ENCODE data around the gene NXPH3. TPM values are rescaled to one million over a fixed set of nuclear protein-coding genes. Genes with fewer than 3 reads are reported as not detected.

Gene NXPH3
- total and polyA plus RNA-seq, 2 of the 13 experiments (the other 11 are each of a cell fraction or from before 2014, with no cell fraction given), result 0.04 to 0.58 TPM

- TF ChIP-seq GATAD2A (CRISPR knock-in tag; IDR thresholded peaks at IDR 0.05) (peak; percentile 33; the same call in 1 of the 2 replicates), SPEN (CRISPR knock-in tag; IDR thresholded peaks at IDR 0.05; ENCODE audit: low read depth) (0 out of 2 replicates have a peak, but pooled peaks have one; percentile 21), ZNF784 (CRISPR knock-in tag; IDR thresholded peaks at IDR 0.05; ENCODE audit: borderline replicate concordance) (0 out of 2 replicates have a peak, but pooled peaks have one; percentile 2), LCORL (IDR thresholded peaks at IDR 0.05) (no peak), LCORL (CRISPR knock-in tag; IDR thresholded peaks at IDR 0.05) (0 out of 2 replicates have a peak, but pooled peaks have one; percentile 31), ZNF343 (CRISPR knock-in tag; IDR thresholded peaks at IDR 0.05) (no peak), MED13 (CRISPR knock-in tag; IDR thresholded peaks at IDR 0.05) (no peak), ZNF292 (CRISPR knock-in tag; IDR thresholded peaks at IDR 0.05; ENCODE audit: borderline replicate concordance, low read depth) (0 out of 2 replicates have a peak, but pooled peaks have one; percentile 47), ZNF616 (CRISPR knock-in tag; IDR thresholded peaks at IDR 0.05; ENCODE audit: low read depth) (no peak), NR2F6 (IDR thresholded peaks at IDR 0.05) (no peak), NR2F6 (CRISPR knock-in tag; IDR thresholded peaks at IDR 0.05) (0 out of 2 replicates have a peak, but pooled peaks have one; percentile 22), PHF20 (CRISPR knock-in tag; IDR thresholded peaks at IDR 0.05) (peak; percentile 42; the same call in 1 of the 2 replicates), JUNB (CRISPR knock-in tag; IDR thresholded peaks at IDR 0.05; ENCODE audit: borderline replicate concordance) (no peak), ZMYM4 (CRISPR knock-in tag; IDR thresholded peaks at IDR 0.05) (0 out of 2 replicates have a peak, but pooled peaks have one; percentile 24), MLX (CRISPR knock-in tag; IDR thresholded peaks at IDR 0.05) (0 out of 2 replicates have a peak, but pooled peaks have one; percentile 9), ZKSCAN8 (CRISPR knock-in tag; IDR thresholded peaks at IDR 0.05; ENCODE audit: borderline replicate concordance) (0 out of 2 replicates have a peak, but pooled peaks have one; percentile 55)
- TF ChIP-seq, protein P1, sequence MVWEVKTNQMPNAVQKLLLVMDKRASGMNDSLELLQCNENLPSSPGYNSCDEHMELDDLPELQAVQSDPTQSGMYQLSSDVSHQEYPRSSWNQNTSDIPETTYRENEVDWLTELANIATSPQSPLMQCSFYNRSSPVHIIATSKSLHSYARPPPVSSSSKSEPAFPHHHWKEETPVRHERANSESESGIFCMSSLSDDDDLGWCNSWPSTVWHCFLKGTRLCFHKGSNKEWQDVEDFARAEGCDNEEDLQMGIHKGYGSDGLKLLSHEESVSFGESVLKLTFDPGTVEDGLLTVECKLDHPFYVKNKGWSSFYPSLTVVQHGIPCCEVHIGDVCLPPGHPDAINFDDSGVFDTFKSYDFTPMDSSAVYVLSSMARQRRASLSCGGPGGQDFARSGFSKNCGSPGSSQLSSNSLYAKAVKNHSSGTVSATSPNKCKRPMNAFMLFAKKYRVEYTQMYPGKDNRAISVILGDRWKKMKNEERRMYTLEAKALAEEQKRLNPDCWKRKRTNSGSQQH (CRISPR knock-in tag; IDR thresholded peaks at IDR 0.05; ENCODE audit: low read depth), result 0 out of 2 replicates have a peak, but pooled peaks have one; percentile 28
- TF ChIP-seq, protein P2, sequence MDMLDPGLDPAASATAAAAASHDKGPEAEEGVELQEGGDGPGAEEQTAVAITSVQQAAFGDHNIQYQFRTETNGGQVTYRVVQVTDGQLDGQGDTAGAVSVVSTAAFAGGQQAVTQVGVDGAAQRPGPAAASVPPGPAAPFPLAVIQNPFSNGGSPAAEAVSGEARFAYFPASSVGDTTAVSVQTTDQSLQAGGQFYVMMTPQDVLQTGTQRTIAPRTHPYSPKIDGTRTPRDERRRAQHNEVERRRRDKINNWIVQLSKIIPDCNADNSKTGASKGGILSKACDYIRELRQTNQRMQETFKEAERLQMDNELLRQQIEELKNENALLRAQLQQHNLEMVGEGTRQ (IDR thresholded peaks at IDR 0.05; ENCODE audit: low read depth, low read length), result peak; percentile 48; the same call in 1 of the 2 replicates
- TF ChIP-seq, protein P2 (CRISPR knock-in tag; IDR thresholded peaks at IDR 0.05; ENCODE audit: borderline replicate concordance), result peak; percentile 77; the same call in 1 of the 2 replicates
- TF ChIP-seq, protein P3, sequence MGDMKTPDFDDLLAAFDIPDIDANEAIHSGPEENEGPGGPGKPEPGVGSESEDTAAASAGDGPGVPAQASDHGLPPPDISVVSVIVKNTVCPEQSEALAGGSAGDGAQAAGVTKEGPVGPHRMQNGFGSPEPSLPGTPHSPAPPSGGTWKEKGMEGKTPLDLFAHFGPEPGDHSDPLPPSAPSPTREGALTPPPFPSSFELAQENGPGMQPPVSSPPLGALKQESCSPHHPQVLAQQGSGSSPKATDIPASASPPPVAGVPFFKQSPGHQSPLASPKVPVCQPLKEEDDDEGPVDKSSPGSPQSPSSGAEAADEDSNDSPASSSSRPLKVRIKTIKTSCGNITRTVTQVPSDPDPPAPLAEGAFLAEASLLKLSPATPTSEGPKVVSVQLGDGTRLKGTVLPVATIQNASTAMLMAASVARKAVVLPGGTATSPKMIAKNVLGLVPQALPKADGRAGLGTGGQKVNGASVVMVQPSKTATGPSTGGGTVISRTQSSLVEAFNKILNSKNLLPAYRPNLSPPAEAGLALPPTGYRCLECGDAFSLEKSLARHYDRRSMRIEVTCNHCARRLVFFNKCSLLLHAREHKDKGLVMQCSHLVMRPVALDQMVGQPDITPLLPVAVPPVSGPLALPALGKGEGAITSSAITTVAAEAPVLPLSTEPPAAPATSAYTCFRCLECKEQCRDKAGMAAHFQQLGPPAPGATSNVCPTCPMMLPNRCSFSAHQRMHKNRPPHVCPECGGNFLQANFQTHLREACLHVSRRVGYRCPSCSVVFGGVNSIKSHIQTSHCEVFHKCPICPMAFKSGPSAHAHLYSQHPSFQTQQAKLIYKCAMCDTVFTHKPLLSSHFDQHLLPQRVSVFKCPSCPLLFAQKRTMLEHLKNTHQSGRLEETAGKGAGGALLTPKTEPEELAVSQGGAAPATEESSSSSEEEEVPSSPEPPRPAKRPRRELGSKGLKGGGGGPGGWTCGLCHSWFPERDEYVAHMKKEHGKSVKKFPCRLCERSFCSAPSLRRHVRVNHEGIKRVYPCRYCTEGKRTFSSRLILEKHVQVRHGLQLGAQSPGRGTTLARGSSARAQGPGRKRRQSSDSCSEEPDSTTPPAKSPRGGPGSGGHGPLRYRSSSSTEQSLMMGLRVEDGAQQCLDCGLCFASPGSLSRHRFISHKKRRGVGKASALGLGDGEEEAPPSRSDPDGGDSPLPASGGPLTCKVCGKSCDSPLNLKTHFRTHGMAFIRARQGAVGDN (CRISPR knock-in tag; IDR thresholded peaks at IDR 0.05), result peak; percentile 53
Observed at GRCh38 chr17:49565948-49566491, 9.7 kb upstream of the NXPH3 start (continued).

All from HepG2 (cell line).